ENCODE results near the gene FBXO41.

The FBXO41 gene

GRCh38 chr2:73238976-73239375, 45.3 kb downstream of the FBXO41 start:
- H3K79me2 ChIP-seq (ENCODE audit: control insufficient read depth, low read length) = peaks cover 96% of the 10 kb centered on the region
- TF ChIP-seq CTCF (IDR thresholded peaks at IDR 0.05; ENCODE audit: low read depth, low read length, poor library complexity, severe bottlenecking) (no peak), EZH2phosphoT487 (IDR thresholded peaks at IDR 0.05; ENCODE audit: borderline replicate concordance, low read length) (no peak)
- peaks cover 41% of the 10 kb centered on the region for H4K20me1 ChIP-seq (ENCODE audit: control insufficient read depth, insufficient read depth, low read depth, low read length)
- no peak overlapping the region for H3K27ac ChIP-seq (ENCODE audit: low read depth, low read length)
- H3K4me2 ChIP-seq (ENCODE audit: low read length) = no peak overlapping the region
- no peaks in the 10 kb centered on the region for H3K27me3 ChIP-seq (ENCODE audit: control insufficient read depth, low read length)
- peaks cover 26% of the 10 kb centered on the region for H3K4me1 ChIP-seq (ENCODE audit: control insufficient read depth, low read length)
- H3F3A ChIP-seq (ENCODE audit: control insufficient read depth, insufficient read depth) = no peaks in the 10 kb centered on the region
- H3K9me3 ChIP-seq (ENCODE audit: control insufficient read depth, insufficient read depth, low read length) = no peaks in the 10 kb centered on the region
- peaks cover 93% of the 10 kb centered on the region for H3K36me3 ChIP-seq (ENCODE audit: control insufficient read depth, low read length)
- no peaks in the 10 kb centered on the region for H3K9me2 ChIP-seq (replicated peaks; ENCODE audit: control insufficient read depth, low read length)
- H3K4me3 ChIP-seq (ENCODE audit: low read length) = no peak overlapping the region

GRCh38 chr2:73238149-73238548, 46.1 kb downstream of the FBXO41 start:
- no peaks in the 10 kb centered on the region for H3F3A ChIP-seq (ENCODE audit: control insufficient read depth, insufficient read depth)
- peaks cover 28% of the 10 kb centered on the region for H3K4me1 ChIP-seq (ENCODE audit: control insufficient read depth, low read length)
- no peak overlapping the region for H3K27ac ChIP-seq (ENCODE audit: low read depth, low read length)
- H4K20me1 ChIP-seq (ENCODE audit: control insufficient read depth, insufficient read depth, low read depth, low read length) = peaks cover 41% of the 10 kb centered on the region
- H3K4me3 ChIP-seq (ENCODE audit: low read length) = no peak overlapping the region
- H3K9me2 ChIP-seq (replicated peaks; ENCODE audit: control insufficient read depth, low read length) = no peaks in the 10 kb centered on the region
- H3K9me3 ChIP-seq (ENCODE audit: control insufficient read depth, insufficient read depth, low read length) = no peaks in the 10 kb centered on the region
- H3K4me2 ChIP-seq (ENCODE audit: low read length) = no peak overlapping the region
- H3K36me3 ChIP-seq (ENCODE audit: control insufficient read depth, low read length) = peaks cover 85% of the 10 kb centered on the region
- peaks cover 94% of the 10 kb centered on the region for H3K79me2 ChIP-seq (ENCODE audit: control insufficient read depth, low read length)
- no peaks in the 10 kb centered on the region for H3K27me3 ChIP-seq (ENCODE audit: control insufficient read depth, low read length)
- TF ChIP-seq EZH2phosphoT487 (IDR thresholded peaks at IDR 0.05; ENCODE audit: borderline replicate concordance, low read length) (no peak), CTCF (IDR thresholded peaks at IDR 0.05; ENCODE audit: low read depth, low read length, poor library complexity, severe bottlenecking) (no peak)

- Histone ChIP-seq H3K4me3 (ENCODE audit: low read length) (peak overlapping the region; percentile 15; the same call in 1 of the 2 replicates), H3K4me1 (ENCODE audit: control insufficient read depth, low read length) (peaks cover 34% of the 10 kb centered on the region), H3K27me3 (ENCODE audit: control insufficient read depth, low read length) (no peaks in the 10 kb centered on the region), H3F3A (ENCODE audit: control insufficient read depth, insufficient read depth) (no peaks in the 10 kb centered on the region), H3K9me2 (replicated peaks; ENCODE audit: control insufficient read depth, low read length) (no peaks in the 10 kb centered on the region), H3K36me3 (ENCODE audit: control insufficient read depth, low read length) (peaks cover 77% of the 10 kb centered on the region), H3K4me2 (ENCODE audit: low read length) (peak overlapping the region; percentile 99), H3K27ac (ENCODE audit: low read depth, low read length) (no peak overlapping the region), H3K9me3 (ENCODE audit: control insufficient read depth, insufficient read depth, low read length) (no peaks in the 10 kb centered on the region), H4K20me1 (ENCODE audit: control insufficient read depth, insufficient read depth, low read depth, low read length) (peaks cover 41% of the 10 kb centered on the region), H3K79me2 (ENCODE audit: control insufficient read depth, low read length) (peaks cover 93% of the 10 kb centered on the region)
- TF ChIP-seq CTCF (IDR thresholded peaks at IDR 0.05; ENCODE audit: low read depth, low read length, poor library complexity, severe bottlenecking) (no peak), EZH2phosphoT487 (IDR thresholded peaks at IDR 0.05; ENCODE audit: borderline replicate concordance, low read length) (no peak)
These were observed 47.1 kb downstream of the FBXO41 start for GRCh38 chr2:73237168-73237567.
